NOMO-1 treated with dmso at 0.1 percent for 144 hours (cell line): ENCODE data around the gene USF1.

Experiments used
- DNase-seq: peaks from one replicate; lab custom pipeline; 2025; ENCODE audit not compliant: unreplicated experiment; lab: John Stamatoyannopoulos, UW

The USF1 gene

DNA sequence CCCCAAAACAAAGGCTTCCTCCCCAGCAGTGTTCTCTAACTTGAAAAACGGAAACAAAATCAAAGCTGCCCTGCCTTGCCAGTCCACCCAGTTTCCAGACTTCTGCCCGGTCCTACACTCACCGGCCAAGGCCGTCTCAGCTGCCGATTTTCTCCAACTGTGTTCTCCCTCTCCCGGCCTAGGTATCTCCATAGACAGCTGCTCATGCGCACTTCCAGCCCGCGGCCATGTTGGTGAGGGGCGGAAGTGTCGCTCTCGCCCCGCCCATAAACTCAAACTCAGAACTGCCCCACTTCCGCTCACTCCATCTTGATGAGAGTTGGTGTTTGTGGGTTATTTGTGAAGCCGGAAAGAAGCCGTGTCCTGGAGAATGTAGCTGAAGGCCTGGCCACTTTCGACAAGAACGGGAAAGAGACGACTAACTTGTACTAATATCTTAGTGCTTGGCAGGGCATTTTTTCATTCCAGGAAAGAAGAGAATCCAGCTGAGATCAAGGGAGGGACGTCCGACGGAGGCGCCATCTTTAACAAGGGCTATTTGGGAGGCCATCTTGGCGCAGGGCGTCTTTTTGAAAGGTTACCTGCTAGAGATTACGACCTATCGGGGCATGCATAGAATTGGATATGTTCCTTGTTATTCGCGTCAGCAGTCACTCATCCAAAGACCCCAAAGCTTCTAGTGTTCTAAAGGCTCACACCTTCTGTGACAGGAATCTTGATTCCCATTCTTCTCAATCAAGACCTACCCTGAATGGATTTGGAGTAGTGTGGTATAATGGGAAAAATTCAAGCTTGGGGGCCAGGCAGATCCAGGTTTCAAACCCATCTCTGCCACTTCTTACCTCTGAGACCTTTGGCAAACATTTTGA lies at the start of gene USF1:
TSS of gene USF1 (minus strand) at position 242 of the 869 bp plus-strand sequence. CDS start 2,702 bp downstream, outside the sequence.
- DNase-seq, result peak; percentile 95

GRCh38 chr1:161095230-161095629 lies 49.5 kb upstream of the USF1 start:
- DNase-seq, result no peak

DNA sequence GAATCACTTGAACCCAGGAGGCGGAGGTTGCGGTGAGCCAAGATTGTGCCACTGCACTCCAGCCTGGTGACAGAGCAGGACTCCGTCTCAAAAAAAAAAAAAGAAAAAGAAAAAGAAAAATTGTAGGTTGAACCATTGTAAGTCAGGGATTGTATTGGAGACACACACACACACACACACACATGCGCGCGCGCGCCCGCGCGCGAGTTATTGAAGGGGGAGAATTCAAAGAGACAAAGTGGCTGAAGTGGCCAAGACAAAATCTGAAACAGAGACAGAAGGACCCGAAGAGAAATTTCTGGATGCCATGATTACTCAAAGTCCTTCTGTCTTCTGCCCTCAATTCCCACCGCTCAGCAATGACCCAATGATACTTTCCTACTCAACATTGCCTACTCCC lies 48.7 kb upstream of the USF1 start:
- no peak for DNase-seq

DNA sequence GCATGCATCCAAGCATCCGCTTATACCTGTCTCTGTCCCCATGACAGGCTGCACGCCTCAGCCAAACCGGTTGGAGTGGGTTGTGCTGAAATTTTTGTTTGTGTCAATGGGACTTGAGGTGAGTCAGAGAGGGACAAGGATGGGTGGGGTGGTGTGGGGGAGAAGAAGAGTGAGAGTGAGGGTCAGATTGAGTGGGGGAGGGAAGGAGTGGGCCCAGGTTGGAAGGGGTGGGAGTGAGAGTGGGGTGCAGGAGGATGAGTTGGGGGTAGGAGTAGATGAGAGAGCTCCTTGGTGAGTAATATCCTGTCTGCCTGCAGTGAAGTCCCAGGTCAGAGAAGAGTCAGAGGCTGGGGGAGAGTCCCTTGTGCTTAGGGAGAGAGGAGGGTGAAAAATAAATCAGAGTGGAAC lies 46.8 kb upstream of the USF1 start:
- no peak for DNase-seq

DNA sequence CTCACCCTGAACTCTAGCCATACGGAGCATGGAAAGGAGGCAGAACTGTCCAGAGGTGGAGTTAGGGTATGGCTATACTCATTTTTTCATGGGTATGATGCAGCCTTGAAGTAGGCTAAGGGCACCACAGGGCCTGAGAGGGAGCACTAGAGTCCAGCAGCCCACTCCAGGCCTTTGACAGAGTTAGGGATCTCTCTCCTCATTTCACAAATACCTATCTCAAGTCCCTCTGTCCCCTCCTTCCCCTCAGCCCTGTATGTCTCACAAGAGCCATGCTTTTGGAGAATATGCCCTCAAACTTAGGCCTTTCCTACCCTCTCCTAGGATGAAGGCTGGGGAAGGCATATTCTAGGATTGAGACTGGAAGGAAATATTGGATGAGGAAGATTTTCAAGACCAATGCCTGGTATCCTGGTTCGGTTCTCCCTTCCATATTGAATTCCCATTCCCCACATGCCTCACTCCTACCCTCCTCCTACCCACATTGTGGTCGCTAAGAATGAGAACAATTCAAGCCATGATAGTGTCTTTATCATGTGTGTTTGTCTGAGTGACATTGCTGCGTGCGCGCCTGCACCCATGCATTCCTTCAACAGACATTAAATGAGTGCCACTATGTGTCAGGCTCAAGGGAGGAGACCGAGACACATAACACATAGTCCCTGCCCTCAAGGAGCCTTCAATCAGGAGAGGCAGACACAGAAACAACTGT lies 46.2 kb upstream of the USF1 start:
- DNase-seq, result no peak

DNA sequence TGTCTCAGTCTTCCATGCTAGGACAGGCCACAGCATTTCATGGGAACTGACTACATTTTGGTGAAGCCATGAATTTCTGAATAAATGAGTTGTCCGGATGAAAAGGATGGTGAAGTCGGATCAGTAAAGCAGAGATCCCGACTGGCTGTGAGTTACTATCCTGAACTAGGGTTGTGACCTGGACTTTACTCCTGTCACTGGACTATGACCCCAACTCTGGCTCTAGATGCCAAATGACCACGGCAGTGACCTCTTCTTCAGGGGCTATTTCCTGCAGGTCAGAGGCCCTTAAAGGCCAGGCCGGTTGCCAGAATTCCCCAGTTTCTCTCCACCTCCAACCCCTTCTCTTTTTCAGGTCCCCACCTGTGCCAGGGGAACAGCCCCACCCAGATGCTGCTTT lies 45.3 kb upstream of the USF1 start:
- DNase-seq, result no peak

- no peak for DNase-seq
Measured at GRCh38 chr1:161090617-161091016, 44.8 kb upstream of the USF1 start.

- DNase-seq, result no peak
Measured at GRCh38 chr1:161089938-161090337, 44.2 kb upstream of the USF1 start.

GRCh38 chr1:161089251-161089924 lies 43.6 kb upstream of the USF1 start, which contains the start of gene NECTIN4:
NECTIN4 (minus strand) TSS chr1:161089558; CDS start chr1:161089296, 262 bp downstream.
- no peak for DNase-seq

DNA sequence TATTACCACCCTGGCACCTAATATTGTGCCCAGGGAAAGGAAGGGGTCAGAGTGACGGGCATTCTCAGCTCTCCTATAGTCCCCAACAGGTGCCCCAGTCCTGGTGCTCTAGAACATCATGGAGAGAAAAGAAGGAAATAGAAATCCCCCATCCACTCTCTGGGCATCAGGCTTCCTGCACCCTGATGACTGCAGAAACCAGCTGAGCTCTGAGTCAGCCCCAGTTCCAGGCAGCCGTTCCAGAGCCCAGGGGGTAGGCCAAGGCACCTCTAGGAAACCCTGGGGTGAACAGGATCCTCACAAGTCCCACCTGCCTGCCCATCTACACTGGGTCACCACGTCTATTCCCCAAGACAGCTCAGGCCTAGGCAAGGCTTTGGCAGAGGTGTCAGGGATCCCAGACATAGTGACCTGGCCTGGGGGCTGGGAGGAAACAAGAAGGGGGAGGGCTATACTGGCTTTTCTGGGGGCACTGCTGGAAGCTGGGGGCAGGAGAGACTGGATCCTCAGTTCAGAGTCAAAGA lies 42.9 kb upstream of the USF1 start:
- DNase-seq, result no peak

DNA sequence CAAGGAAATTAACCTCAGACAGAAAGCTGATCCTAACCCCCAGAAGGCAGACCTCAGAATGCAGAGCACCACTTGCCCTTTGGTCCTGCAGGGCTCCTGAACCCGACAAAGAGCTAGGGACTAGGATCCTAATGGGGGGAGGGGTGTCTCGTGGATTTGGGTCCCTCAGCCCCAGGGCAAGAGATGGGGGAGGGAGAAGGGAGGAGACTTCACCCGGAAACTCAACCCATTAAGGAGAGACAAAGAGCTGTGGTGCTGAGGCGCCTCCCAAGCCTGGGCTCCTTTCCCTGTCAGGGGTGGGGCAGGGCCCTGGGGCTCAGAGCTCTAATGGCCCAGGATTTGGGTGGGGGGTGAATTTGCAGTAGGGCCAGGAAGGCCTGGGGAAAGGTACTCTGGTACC lies 40.7 kb upstream of the USF1 start:
- DNase-seq, result no peak

GRCh38 chr1:161085165-161085564 lies 39.4 kb upstream of the USF1 start:
- DNase-seq, result no peak

GRCh38 chr1:161084597-161084988 lies 38.8 kb upstream of the USF1 start:
- no peak for DNase-seq

DNA sequence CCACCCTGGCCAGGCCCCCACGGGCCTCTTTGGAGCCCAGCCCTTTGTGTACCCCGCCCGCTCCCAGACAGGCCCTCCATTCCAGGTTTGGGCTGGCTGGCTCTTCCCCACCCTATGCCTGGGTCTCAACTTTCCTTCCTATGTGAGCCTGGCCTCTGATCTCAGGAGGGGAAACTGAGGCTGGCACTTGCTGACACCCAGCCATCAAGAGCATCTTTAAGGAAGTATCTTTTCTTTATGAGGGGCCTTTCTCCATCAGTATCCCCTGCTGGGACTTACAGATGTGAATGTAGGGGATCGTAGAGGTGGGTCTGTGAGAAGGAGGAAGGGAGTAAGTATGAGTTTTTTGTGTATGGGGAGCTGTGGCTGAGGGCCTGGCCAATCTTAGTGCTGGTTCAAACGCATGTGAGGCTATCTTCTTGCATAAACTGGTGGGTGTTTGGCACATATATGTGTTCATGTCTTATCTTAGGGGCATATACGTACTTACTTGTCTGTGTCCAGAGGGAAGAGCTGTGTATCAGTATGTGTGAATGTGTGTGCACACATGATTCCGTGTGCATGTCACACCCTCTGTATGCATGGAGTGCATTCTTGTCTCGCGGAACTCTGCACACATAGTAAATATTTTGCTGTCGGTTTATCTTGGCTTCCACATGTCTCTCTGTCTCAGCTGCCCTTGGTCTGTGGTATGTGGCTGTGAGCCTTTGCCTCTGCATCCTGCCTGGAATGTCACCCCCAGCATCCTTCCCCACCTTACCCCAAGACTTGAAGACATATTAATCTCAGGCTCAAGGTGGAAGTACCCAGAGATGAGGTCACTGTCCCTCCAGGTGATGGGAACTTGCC lies 38.2 kb upstream of the USF1 start:
- peak; percentile 22 for DNase-seq

DNA sequence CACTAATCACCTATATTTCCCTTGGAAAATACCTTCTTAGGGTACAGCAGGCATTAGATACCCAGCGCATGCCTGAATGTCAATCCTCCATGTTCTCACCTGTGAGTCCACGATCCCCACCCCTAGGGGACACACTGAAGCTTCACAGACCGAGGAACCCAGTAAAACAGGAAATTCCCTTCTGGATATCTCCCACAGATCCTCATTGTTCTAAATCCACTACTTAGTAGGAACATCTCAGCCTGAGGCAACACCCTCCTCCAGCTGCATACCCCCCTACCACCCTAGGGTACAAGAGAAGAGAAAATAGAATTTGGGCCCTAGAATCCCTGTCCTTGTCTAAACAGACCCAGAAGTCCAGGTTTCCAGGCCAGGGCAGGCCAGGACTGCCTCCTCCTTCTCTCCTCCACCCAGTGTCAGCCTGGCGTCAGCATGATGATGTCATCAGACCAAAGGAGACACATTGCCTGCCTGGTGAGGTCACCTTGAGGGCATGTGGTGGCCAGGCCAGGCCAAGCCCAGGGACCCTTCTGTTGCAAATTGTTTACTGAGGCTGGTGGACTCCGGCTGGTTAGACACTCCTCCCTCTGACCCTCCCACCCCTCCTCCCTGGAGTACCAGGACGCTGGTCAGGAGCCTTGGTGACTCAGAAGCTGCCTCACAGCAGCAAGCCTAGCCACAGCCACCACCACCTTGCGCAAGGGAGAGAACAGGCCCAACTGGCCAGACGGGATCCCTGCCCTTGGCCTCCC lies 37.4 kb upstream of the USF1 start:
- peak; percentile 79 for DNase-seq

- no peak for DNase-seq
Measured at GRCh38 chr1:161082483-161082882, 36.7 kb upstream of the USF1 start.

DNA sequence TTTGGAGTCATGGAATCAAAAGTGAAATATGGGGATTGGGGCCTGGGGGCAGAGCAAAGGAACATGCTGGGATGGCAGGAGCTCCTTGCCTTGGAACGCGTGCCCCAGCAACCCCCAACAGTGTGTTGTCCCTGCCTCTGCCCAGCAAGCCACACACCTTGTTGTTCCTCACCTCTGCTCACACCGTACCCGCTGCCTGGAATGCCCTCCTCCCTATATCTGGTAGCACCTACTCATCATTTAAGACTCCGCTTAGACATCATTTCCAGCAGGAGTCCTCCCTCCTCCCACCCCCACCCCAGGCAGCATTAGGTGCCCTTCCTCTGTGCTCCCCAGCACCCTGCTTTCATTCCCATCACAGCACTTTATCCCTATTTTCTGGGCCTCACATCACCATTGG lies 35.7 kb upstream of the USF1 start:
- no peak for DNase-seq

DNA sequence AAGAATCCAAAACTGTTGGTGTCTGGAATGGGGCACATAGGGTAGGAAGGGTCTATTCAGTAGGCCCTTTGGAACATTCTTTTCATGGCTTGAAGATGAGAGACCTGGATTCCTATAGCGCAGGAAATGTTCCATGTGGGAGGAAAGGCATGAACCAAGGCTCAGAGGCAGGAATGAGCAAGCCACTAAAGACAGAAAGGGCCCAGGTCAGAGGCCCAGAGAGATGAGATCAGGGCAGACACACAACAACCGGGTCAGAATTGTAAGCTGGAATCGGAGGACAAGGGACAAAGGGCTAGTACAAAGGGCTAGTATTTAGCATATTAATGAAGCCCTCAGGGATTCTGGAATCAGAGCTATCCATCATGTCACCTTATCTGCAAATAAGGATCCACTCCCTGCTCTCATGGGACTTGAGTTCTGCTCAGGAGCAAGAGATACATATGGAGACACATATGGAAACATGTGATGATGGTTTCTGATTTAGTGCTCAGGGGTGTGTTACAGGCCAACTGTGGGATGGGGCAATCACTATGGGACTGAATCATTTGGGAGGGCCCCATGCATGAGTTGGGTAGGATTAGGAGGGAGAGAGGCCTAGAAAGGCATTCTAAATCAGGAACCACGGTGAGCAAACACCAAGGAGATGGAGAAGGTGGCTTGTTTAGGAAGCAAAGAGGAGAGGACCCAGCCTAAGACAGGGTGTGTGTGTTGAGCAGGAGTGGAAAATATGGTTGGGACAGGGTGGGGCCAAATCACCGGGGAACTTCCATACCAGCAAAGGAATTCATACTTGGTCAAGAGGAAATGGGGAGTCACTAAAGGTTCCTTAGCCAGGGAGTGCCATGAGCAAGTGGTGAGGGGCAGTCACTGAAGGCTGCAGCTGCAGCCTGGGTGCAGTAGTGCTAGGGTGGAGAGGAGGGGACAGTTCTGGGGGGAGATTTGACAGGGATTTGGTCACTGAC lies 34.9 kb upstream of the USF1 start:
- no peak for DNase-seq
